IgD-negative memory B cell (primary cell): Measurements from ENCODE around the gene ANKRD44. TPM values are rescaled to one million over a fixed set of nuclear protein-coding genes. Genes with fewer than 3 reads are reported as not detected.
"Not testable (repeated sequence)": the region's sequence is repeated elsewhere in the genome, so short reads cannot be mapped to it uniquely, and the experiment has no call there.

Experiments used
- H3K27ac Mint-ChIP-seq, 3 donors: one replicate each; pipeline ENCODE4 v1.8.0; 2020 to 2022; ENCODE audit warnings: mild to moderate bottlenecking in 3 of 3, mixed read lengths in 3 of 3, moderate library complexity in 1 of 3
- H3K27me3 Mint-ChIP-seq: one replicate; pipeline ENCODE4 v1.8.0; 2021; ENCODE audit warnings: mixed read lengths
- H3K36me3 Mint-ChIP-seq: one replicate; pipeline ENCODE4 v1.8.0; 2020; ENCODE audit warnings: mild to moderate bottlenecking, mixed read lengths
- H3K4me1 Mint-ChIP-seq, 3 donors: one replicate each; pipeline ENCODE4 v1.8.0; 2020 to 2022; ENCODE audit warnings: mixed read lengths in 3 of 3, mild to moderate bottlenecking in 1 of 3
- H3K4me3 Mint-ChIP-seq, 4 donors: one replicate each; pipeline ENCODE4 v1.8.0; 2020 to 2022; ENCODE audit warnings: mild to moderate bottlenecking in 4 of 4, mixed read lengths in 4 of 4, moderate library complexity in 3 of 4
- H3K9me3 Mint-ChIP-seq, 3 donors: one replicate each; pipeline ENCODE4 v1.8.0; 2020 to 2021; ENCODE audit warnings: mixed read lengths in 3 of 3, mild to moderate bottlenecking in 1 of 3
- polyA plus RNA-seq: library from polyadenylated mRNA; unstranded; fragments of 300-500 nt; fragmentation: Illumina TruSeq; gene quantifications from one replicate; pipeline ENCODE4 v1.2.3, GENCODE V29; 2021

ANKRD44 gene
- polyA plus RNA-seq: 91.6 TPM

DNA sequence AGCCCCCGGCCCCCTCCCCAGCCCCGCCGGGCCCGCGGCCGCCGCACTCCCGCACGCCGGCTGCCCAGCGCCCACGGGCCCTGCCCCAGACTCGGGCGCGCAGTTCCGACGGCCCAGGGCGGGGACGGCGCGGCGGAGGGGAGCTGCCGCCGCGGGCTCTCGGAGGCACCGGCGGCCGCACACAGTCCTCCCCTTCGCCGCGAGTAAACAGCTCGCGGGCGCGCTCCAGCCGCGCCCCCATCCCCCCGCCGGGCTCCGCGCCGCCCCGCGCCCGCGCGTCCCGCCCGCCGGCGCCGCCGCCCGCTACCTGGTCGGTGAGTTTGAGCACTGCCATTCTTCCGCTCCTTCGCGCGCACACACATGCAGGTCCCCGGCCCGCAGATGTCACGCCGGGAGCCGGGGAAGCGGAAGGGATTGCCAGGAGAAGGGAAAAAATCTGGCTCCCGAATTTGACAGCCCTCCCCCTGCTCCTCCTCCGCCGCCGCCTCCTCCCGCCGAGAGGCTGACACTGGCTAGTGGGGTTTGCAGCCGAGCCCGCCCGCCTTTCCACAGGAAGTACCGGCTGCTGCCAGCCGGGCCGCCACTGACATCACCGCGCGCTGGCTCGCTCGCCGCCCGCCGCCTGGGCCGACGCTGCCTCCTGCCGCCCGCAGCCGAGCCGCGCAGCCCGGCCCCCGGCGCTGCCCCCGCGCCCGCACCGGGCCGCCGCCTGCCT lies at the start of gene ANKRD44:
Gene ANKRD44 (minus strand): TSS at position 510 of the 715 bp plus-strand sequence. CDS start 176 bp downstream, at position 334.
- no peaks in the 10 kb centered on the region for H3K27me3 Mint-ChIP-seq
- H3K4me3 Mint-ChIP-seq: peak within 1 kb of the TSS; percentile 89 to 99 (median 98)
- peaks cover 18 to 37% (median 28%) of the 10 kb centered on the region in 3 donors for H3K4me1 Mint-ChIP-seq
- peaks cover 3% of the 10 kb centered on the region for H3K36me3 Mint-ChIP-seq
- peak within 1 kb of the TSS; percentile 91 to 99 (median 97) for H3K27ac Mint-ChIP-seq
- H3K9me3 Mint-ChIP-seq: no peaks in the 10 kb centered on the region

GRCh38 chr2:197359859-197360258 lies 49.3 kb upstream of the ANKRD44 start:
- H3K9me3 Mint-ChIP-seq: no peaks in the 10 kb centered on the region
- no peak overlapping the region for H3K27ac Mint-ChIP-seq
- no peak overlapping the region for H3K4me3 Mint-ChIP-seq
- no peaks in the 10 kb centered on the region for H3K36me3 Mint-ChIP-seq
- H3K4me1 Mint-ChIP-seq: peaks cover 0 to 5% (median 3%) of the 10 kb centered on the region in 3 donors
- H3K27me3 Mint-ChIP-seq: no peaks in the 10 kb centered on the region

DNA sequence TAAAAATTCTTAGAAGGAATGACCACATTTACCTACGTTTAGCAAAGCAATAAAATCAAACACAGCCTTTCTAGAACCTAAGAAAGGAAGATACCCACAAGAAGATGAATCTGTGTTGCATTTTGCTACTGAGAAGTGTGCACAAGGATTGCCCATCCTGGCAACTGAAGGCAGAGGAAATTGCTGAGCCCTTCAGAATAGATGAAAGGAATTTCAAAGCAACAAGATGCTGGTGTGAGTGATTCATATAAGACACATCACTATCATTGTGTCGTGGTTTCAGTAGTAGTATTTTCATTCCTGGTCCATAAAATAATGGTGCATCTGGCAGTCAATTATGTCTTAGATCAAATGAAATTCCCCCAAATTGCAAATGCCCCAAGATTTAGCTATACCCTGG lies 48.4 kb upstream of the ANKRD44 start:
- no peaks in the 10 kb centered on the region for H3K9me3 Mint-ChIP-seq
- no peaks in the 10 kb centered on the region for H3K36me3 Mint-ChIP-seq
- H3K27me3 Mint-ChIP-seq: no peaks in the 10 kb centered on the region
- H3K4me1 Mint-ChIP-seq: peaks cover 0 to 5% (median 3%) of the 10 kb centered on the region in 3 donors
- no peak overlapping the region for H3K4me3 Mint-ChIP-seq
- no peak overlapping the region for H3K27ac Mint-ChIP-seq

DNA sequence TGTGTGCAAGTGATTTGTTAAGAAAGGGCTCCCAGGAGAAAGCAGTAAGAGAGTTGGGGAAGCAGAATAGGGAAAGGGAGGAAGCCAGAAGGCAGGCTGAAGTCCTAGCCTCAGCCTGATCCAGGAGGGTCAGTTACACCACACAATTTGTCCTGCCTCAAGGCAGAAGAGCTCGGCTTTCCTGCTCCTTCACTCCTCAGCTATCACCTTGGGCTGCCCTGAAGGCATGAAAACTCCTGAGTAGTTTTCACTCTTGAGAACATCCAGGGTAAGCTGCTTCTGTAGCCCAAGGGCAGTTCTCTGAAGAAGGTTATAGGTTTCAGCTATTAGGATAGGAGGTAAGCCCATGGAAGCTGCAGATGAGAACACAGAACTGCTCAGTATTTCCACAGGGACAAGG lies 47.4 kb upstream of the ANKRD44 start:
- no peaks in the 10 kb centered on the region for H3K9me3 Mint-ChIP-seq
- H3K4me1 Mint-ChIP-seq: peaks cover 0 to 5% (median 3%) of the 10 kb centered on the region in 3 donors
- H3K36me3 Mint-ChIP-seq: no peaks in the 10 kb centered on the region
- no peak overlapping the region for H3K4me3 Mint-ChIP-seq
- peak overlapping the region in 1 of 3 donors; percentile 40 for H3K27ac Mint-ChIP-seq
- no peaks in the 10 kb centered on the region for H3K27me3 Mint-ChIP-seq

GRCh38 chr2:197356136-197356535 lies 45.6 kb upstream of the ANKRD44 start:
- Mint-ChIP-seq H3K4me3 (peak overlapping the region in 2 of 4 donors; percentile 39 to 78), H3K4me1 (peaks cover 0 to 5% (median 3%) of the 10 kb centered on the region in 3 donors), H3K9me3 (no peaks in the 10 kb centered on the region), H3K36me3 (no peaks in the 10 kb centered on the region), H3K27ac (no peak overlapping the region), H3K27me3 (no peaks in the 10 kb centered on the region)

DNA sequence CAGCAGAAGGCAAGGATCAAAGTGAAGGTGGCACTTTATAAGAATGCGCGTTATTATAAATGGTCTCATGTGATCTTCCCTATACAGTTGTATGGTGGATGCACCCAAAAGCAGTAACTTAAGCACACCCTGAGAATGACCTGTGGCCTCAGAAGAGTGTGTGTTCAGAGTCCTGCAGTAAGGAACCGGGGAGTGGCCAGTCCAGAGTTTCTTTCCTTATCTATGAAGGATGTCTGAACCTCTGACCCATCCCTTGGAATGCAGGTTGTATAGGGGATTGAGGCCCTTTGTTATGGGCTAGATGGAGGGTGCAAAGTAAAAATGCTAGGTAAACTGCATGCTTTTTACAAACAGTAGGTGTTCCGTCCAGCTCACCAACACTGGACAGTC lies 43.6 kb upstream of the ANKRD44 start:
- Mint-ChIP-seq H3K27ac (no peak overlapping the region), H3K27me3 (no peaks in the 10 kb centered on the region), H3K4me3 (no peak overlapping the region), H3K36me3 (no peaks in the 10 kb centered on the region), H3K9me3 (no peaks in the 10 kb centered on the region), H3K4me1 (peaks cover 0 to 5% (median 3%) of the 10 kb centered on the region in 3 donors)

GRCh38 chr2:197353393-197354168 lies 43.0 kb upstream of the ANKRD44 start:
- peaks cover 0 to 5% (median 3%) of the 10 kb centered on the region in 3 donors for H3K4me1 Mint-ChIP-seq
- no peaks in the 10 kb centered on the region for H3K9me3 Mint-ChIP-seq
- no peak overlapping the region for H3K4me3 Mint-ChIP-seq
- no peaks in the 10 kb centered on the region for H3K36me3 Mint-ChIP-seq
- no peak overlapping the region for H3K27ac Mint-ChIP-seq
- no peaks in the 10 kb centered on the region for H3K27me3 Mint-ChIP-seq

GRCh38 chr2:197349699-197350098 lies 39.1 kb upstream of the ANKRD44 start:
- H3K9me3 Mint-ChIP-seq: no peaks in the 10 kb centered on the region
- H3K4me1 Mint-ChIP-seq: peaks cover 0 to 2% (median 0%) of the 10 kb centered on the region in 3 donors
- H3K27ac Mint-ChIP-seq: no peak overlapping the region

DNA sequence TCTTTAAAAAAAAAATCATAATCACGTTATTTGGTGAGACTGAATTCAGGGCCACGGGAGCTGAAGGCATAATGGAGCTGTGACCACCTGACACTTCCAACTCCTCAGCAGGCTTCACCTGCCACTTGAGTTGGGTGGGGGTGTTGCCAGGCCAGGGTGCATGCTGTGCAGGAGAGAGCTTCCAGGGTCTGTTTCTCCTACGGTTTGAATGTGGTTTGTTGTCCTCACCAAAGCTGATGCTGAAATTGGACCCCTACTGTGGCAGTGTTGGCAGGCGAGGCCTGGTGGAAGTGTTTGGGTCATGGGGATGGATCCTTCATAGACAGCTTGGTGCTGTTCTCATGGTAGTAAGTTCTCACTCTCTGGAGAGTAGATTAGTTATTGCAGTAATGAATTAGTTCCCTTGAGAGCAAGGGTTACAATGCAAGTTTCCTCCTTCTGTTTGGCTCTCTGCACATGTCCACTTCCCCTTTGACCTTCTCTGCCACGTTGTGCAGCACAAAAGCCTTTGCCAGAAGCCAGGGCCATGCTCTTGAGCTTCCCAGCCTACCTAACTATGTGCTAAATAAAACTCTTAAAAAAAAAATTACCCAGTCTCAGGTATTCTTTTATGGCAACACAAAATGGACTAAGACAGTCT lies 38.3 kb upstream of the ANKRD44 start:
- no peak overlapping the region for H3K27ac Mint-ChIP-seq
- H3K27me3 Mint-ChIP-seq: no peaks in the 10 kb centered on the region
- no peak overlapping the region for H3K4me3 Mint-ChIP-seq
- H3K4me1 Mint-ChIP-seq: peaks cover 0 to 2% (median 0%) of the 10 kb centered on the region in 3 donors
- no peaks in the 10 kb centered on the region for H3K9me3 Mint-ChIP-seq
- no peaks in the 10 kb centered on the region for H3K36me3 Mint-ChIP-seq

More at GRCh38 chr2:197349699-197350098, 39.1 kb upstream of the ANKRD44 start:
- H3K36me3 Mint-ChIP-seq: no peaks in the 10 kb centered on the region
- no peak overlapping the region for H3K4me3 Mint-ChIP-seq
- H3K27me3 Mint-ChIP-seq: no peaks in the 10 kb centered on the region

GRCh38 chr2:197345846-197346370 lies 35.3 kb upstream of the ANKRD44 start:
- Mint-ChIP-seq H3K4me1 (peaks cover 0 to 3% (median under 1%) of the 10 kb centered on the region in 3 donors), H3K27me3 (no peaks in the 10 kb centered on the region), H3K4me3 (no peak overlapping the region), H3K27ac (no peak overlapping the region), H3K36me3 (peaks cover 1% of the 10 kb centered on the region), H3K9me3 (no peaks in the 10 kb centered on the region)

DNA sequence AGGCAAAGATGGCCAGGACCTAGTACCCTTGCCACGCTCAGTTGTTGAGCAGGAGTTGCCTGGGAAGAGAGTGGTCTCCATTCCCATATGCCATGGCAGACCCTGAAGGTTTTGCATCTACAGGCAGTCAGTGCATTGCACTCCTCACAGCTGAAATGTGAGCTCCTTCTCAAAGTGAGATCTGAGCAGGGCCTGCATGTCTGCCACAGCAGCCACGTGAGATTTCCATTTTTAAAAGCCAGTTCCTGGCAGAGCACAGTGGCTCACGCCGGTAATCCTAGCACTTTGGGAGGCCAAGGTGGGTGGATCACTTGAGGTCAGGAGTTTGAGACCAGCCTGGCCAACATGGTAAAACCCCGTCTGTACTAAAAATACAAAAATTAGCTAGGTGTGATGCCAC lies 33.4 kb upstream of the ANKRD44 start:
- not testable (repeated sequence) for H3K4me3 Mint-ChIP-seq, H3K27ac Mint-ChIP-seq, H3K4me1 Mint-ChIP-seq, H3K27me3 Mint-ChIP-seq, H3K36me3 Mint-ChIP-seq, H3K9me3 Mint-ChIP-seq

GRCh38 chr2:197340591-197340990 lies 30.0 kb upstream of the ANKRD44 start:
- H3K4me1 Mint-ChIP-seq: peaks cover 0 to 4% (median 3%) of the 10 kb centered on the region in 3 donors
- no peak overlapping the region for H3K27ac Mint-ChIP-seq
- H3K36me3 Mint-ChIP-seq: peaks cover 1% of the 10 kb centered on the region
- H3K4me3 Mint-ChIP-seq: no peak overlapping the region
- H3K27me3 Mint-ChIP-seq: no peaks in the 10 kb centered on the region
- no peaks in the 10 kb centered on the region for H3K9me3 Mint-ChIP-seq

DNA sequence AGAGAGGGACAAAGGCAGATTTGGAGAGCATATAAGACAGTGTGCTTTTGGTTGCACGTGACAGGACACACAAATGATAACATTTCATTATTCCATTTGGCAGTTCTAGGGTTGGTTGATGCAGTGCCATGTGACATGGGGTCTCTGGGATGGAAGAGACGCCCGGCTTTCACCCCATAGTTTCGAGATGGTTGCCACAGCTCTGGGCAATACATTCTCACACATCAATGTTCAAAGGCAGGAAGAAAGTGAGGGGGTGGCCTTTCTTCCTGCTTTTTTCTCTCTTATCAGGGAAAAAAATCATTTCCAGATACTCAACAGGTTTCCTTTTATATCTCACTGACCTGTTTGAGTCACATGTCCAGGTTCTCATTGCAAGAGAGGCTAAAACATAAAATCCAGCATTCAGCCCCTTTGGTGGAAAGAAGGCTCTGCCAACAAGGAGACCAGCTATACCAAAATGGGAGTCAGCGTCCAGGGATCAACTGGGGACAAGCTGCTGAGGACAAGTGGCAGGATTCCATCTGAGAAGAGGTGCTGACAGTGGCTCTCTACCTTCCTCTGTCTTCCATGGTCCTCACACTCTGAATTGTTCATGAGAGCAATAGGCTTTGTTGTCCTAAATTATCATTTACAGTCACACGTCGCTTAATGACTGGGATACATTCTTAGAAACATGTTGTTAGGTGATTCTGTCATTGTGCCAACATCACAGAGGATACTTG lies 29.1 kb upstream of the ANKRD44 start:
- Mint-ChIP-seq H3K4me3 (no peak overlapping the region), H3K9me3 (no peaks in the 10 kb centered on the region), H3K4me1 (peaks cover 0 to 4% (median 1%) of the 10 kb centered on the region in 3 donors), H3K27ac (peak overlapping the region in 2 of 3 donors; percentile 0 to 12), H3K36me3 (peaks cover 1% of the 10 kb centered on the region), H3K27me3 (no peaks in the 10 kb centered on the region)

DNA sequence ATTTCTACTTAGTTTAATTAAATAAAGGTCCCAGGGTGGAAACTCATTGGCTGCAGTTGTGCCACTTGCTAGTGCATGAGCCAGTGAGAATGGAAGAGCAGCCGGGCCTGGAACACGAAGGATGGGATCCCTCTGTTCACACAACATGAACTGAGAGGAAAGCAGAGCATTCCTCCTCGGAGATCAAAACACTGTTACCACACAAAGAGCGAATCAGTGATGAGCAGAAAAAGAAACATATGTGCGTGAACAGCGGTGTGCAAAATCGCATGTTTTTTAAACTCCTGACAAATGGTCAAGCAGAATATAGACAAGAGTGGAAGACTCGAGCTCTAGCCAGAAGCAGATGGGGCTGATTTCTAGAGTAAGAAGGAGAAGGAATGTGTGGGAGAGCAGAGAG lies 28.4 kb upstream of the ANKRD44 start:
- Mint-ChIP-seq H3K27ac (peak overlapping the region in 2 of 3 donors; percentile 0 to 12), H3K4me1 (peaks cover 0 to 4% (median 1%) of the 10 kb centered on the region in 3 donors), H3K4me3 (no peak overlapping the region), H3K27me3 (no peaks in the 10 kb centered on the region), H3K9me3 (no peaks in the 10 kb centered on the region), H3K36me3 (peaks cover 1% of the 10 kb centered on the region)
